B cell (primary cell): Measurements from ENCODE around the gene TMEM139.

Source experiments
- EZH2 ChIP-seq: IDR thresholded peaks from 2 replicates; pipeline ENCODE4 v1.6.1; 2012; ENCODE audit warnings: borderline replicate concordance, low read depth, mild to moderate bottlenecking, moderate library complexity, low read length; ENCODE audit not compliant: insufficient read depth, poor library complexity, severe bottlenecking
- TF ChIP-seq, protein P1 (sequence below): fragments of 200-600 bp; IDR thresholded peaks from one replicate; pipeline ENCODE4 v1.8.0; 2022; ENCODE audit warnings: antibody characterized with exemption, mild to moderate bottlenecking

DNA sequence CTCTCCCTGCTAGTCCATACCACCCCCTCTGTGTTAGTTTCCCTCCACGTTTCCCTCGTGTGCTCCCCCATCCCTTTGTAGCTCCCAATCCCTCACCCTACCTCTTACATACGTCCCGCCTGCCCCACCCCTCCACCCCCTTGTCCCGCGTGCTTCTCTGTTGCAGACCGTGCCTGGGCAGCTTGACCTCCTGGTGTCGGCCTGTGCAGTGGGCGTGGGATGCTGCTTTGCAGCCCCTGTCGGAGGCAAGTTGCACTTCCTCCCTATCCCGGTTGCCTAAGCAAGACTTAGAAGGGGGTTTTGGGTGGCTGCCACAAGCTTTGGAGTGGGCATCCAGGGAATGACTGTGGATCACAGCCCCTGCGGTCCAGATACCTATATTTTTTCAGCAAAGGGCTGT lies 38.9 kb downstream of the TMEM139 start:
- TF ChIP-seq, protein P1, sequence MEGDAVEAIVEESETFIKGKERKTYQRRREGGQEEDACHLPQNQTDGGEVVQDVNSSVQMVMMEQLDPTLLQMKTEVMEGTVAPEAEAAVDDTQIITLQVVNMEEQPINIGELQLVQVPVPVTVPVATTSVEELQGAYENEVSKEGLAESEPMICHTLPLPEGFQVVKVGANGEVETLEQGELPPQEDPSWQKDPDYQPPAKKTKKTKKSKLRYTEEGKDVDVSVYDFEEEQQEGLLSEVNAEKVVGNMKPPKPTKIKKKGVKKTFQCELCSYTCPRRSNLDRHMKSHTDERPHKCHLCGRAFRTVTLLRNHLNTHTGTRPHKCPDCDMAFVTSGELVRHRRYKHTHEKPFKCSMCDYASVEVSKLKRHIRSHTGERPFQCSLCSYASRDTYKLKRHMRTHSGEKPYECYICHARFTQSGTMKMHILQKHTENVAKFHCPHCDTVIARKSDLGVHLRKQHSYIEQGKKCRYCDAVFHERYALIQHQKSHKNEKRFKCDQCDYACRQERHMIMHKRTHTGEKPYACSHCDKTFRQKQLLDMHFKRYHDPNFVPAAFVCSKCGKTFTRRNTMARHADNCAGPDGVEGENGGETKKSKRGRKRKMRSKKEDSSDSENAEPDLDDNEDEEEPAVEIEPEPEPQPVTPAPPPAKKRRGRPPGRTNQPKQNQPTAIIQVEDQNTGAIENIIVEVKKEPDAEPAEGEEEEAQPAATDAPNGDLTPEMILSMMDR: no peak
- no peak for TF ChIP-seq EZH2
